Erythroblast (primary cell): ENCODE results near the gene PIMREG.

Experiments
- GATA1 ChIP-seq: IDR thresholded peaks from 2 replicates; pipeline ENCODE4 v1.6.1; 2011; ENCODE audit warnings: low read depth, mild to moderate bottlenecking, control low read depth, low read length, moderate library complexity
- POLR2A ChIP-seq: IDR thresholded peaks from 2 replicates; pipeline ENCODE4 v1.6.1; 2011; ENCODE audit warnings: mild to moderate bottlenecking, low read length

- TF ChIP-seq POLR2A (no peak), GATA1 (no peak)
Measured at GRCh38 chr17:6476810-6477179, 32.5 kb downstream of the PIMREG start.
